HepG2 (cell line): ENCODE results near the gene LENG1. TPM values are rescaled to one million over a fixed set of nuclear protein-coding genes. Genes with fewer than 3 reads are reported as not detected.
A peak's percentile ranks its signal among the peaks of the same experiment; 100 is the strongest.

ENCODE experiments used
- ATF5 ChIP-seq: sonication (generic); formaldehyde crosslinking; IDR thresholded peaks from 2 replicates; pipeline ENCODE4 v1.4.0; 2020; ENCODE audit warnings: mild to moderate bottlenecking, low read depth, missing genetic modification reagents
- HOXA5 ChIP-seq: sonication (generic); formaldehyde crosslinking; IDR thresholded peaks from 2 replicates; pipeline ENCODE4 v1.4.0; 2020; ENCODE audit warnings: missing genetic modification reagents
- KIAA2018 ChIP-seq: sonication (generic); formaldehyde crosslinking; IDR thresholded peaks from 2 replicates; pipeline ENCODE4 v1.5.0; 2020; ENCODE audit warnings: mild to moderate bottlenecking, missing genetic modification reagents, borderline replicate concordance
- NKX3-1 ChIP-seq: sonication (generic); formaldehyde crosslinking; IDR thresholded peaks from 2 replicates; pipeline ENCODE4 v1.5.0; 2020; ENCODE audit warnings: missing genetic modification reagents
- PAF1 ChIP-seq: IDR thresholded peaks from 2 replicates; pipeline ENCODE4 v1.6.1; 2016; ENCODE audit warnings: missing genetic modification reagents, missing compliant biosample characterization
- PHF8 ChIP-seq: sonication (generic); formaldehyde crosslinking; IDR thresholded peaks from 2 replicates; pipeline ENCODE4 v1.5.0; 2020; ENCODE audit warnings: missing genetic modification reagents
- RAD51 ChIP-seq: fragments of 450-650 bp; IDR thresholded peaks from 2 replicates; pipeline ENCODE4 v1.6.1; 2016; ENCODE audit warnings: borderline replicate concordance
- SIN3B ChIP-seq: fragments of 150-350 bp; IDR thresholded peaks from 2 replicates; pipeline ENCODE4 v1.6.1; 2014; ENCODE audit warnings: low read length
- SRSF9 ChIP-seq: fragments of 200-400 bp; formaldehyde crosslinking; IDR thresholded peaks from 2 replicates; pipeline ENCODE4 v1.6.1; 2018; ENCODE audit warnings: borderline replicate concordance, mild to moderate bottlenecking, low read depth, low read length; ENCODE audit not compliant: insufficient read depth, poor library complexity, severe bottlenecking
- U2AF2 ChIP-seq: fragments of 200-400 bp; formaldehyde crosslinking; IDR thresholded peaks from 2 replicates; pipeline ENCODE4 v1.6.1; 2017; ENCODE audit warnings: low read depth, mild to moderate bottlenecking, low read length
- ZNF407 ChIP-seq: sonication (generic); formaldehyde crosslinking; IDR thresholded peaks from one replicate; pipeline ENCODE4 v1.5.1; 2020; ENCODE audit warnings: mild to moderate bottlenecking, missing genetic modification reagents; ENCODE audit errors: not compliant biosample characterization
- ZNF777 ChIP-seq: sonication (generic); formaldehyde crosslinking; IDR thresholded peaks from 2 replicates; pipeline ENCODE4 v1.4.0; 2020; ENCODE audit warnings: missing genetic modification reagents
- polyA plus RNA-seq, 8 experiments: library from polyadenylated mRNA; depleted of rRNA in 3 of 8; stranded (reverse) in 7 of 8; unstranded in 1 of 8; fragments of >200 nt; fragmentation: Illumina TruSeq in 4 of 8; extraction: Trizol in 4 of 8; gene quantifications; 2 replicates each; pipeline versions ENCODE4 v1.2.1 to v1.2.3, GENCODE V29; 2011 to 2016; ENCODE audit warnings: low read depth in 4 of 8, missing spikeins in 1 of 8, mixed read lengths in 1 of 8; ENCODE audit not compliant: insufficient read depth in 1 of 8
- total RNA-seq, 5 experiments: library from RNA; depleted of rRNA; stranded (reverse); fragments of >200 nt; fragmentation: Illumina TruSeq; extraction: Trizol; gene quantifications; 2 replicates each; pipeline ENCODE4 v1.2.3, GENCODE V29; 2016; ENCODE audit warnings: low read depth in 1 of 5

The LENG1 gene
- total and polyA plus RNA-seq, 2 of the 13 experiments (the other 11 are each of a cell fraction or from before 2014, with no cell fraction given), result 1.8 to 3.8 TPM

GRCh38 chr19:54189735-54190502, 30.4 kb upstream of the LENG1 start (continued):
- TF ChIP-seq SRSF9, result no peak
- 0 out of 2 replicates have a peak, but pooled peaks have one; percentile 56 for TF ChIP-seq KIAA2018
- TF ChIP-seq ATF5 (CRISPR knock-in tag), result no peak
- no peak for TF ChIP-seq SIN3B
- no peak for TF ChIP-seq U2AF2
- no peak for TF ChIP-seq RAD51
- no peak for TF ChIP-seq PAF1
- TF ChIP-seq ZNF407 (CRISPR knock-in tag), result no peak
- TF ChIP-seq ZNF777 (CRISPR knock-in tag), result no peak
- peak; percentile 30; the same call in 1 of the 2 replicates for TF ChIP-seq HOXA5 (CRISPR knock-in tag)
- 0 out of 2 replicates have a peak, but pooled peaks have one; percentile 38 for TF ChIP-seq PHF8 (CRISPR knock-in tag)
- no peak for TF ChIP-seq NKX3-1 (CRISPR knock-in tag)
